Body of pancreas (tissue), 4 donors: ENCODE results near the gene LFNG. TPM values are rescaled to one million over a fixed set of nuclear protein-coding genes. Genes with fewer than 3 reads are reported as not detected.

ENCODE experiments used
- ATAC-seq: fragments of 150-250 bp; one replicate; pipeline ENCODE4 v1.9.1; 2016
- DNase-seq, 4 donors: peaks; one replicate each; pipeline ENCODE4 v3.0.0-alpha.2; 2019
- H3K27ac ChIP-seq, 4 donors: fragments of 200-600 bp; sonication (generic); 1 replicate in 3 of 4; 2 replicates in 1 of 4; pipeline versions ENCODE4 v1.5.1 to v1.6.1; 2016 to 2019; ENCODE audit warnings: mild to moderate bottlenecking in 1 of 4, mixed read lengths in 1 of 4, moderate library complexity in 1 of 4
- H3K27me3 ChIP-seq, 2 donors: fragments of 200-600 bp; sonication (generic); one replicate each; pipeline ENCODE4 v1.6.0; 2016; ENCODE audit warnings: mild to moderate bottlenecking in 1 of 2
- H3K36me3 ChIP-seq, 2 donors: fragments of 200-600 bp; sonication (generic); replicated peaks in 1 of 2; 2 replicates each; pipeline ENCODE4 v1.5.1; 2016; ENCODE audit warnings: low read depth in 2 of 2; ENCODE audit not compliant: insufficient read depth in 1 of 2
- H3K4me1 ChIP-seq: fragments of 200-600 bp; sonication (generic); one replicate; pipeline ENCODE4 v1.6.0; 2016
- H3K4me3 ChIP-seq, 2 donors: fragments of 200-600 bp; sonication (generic); 1 replicate in 1 of 2; 2 replicates in 1 of 2; pipeline ENCODE4 v1.5.1; 2016 to 2019
- H3K9me3 ChIP-seq, 3 donors: fragments of 200-600 bp; sonication (generic); 1 replicate in 2 of 3; 2 replicates in 1 of 3; pipeline ENCODE4 v1.5.1; 2016
- CTCF ChIP-seq, 7 experiments: fragments of 450-650 bp in 4 of 7; fragments of 200-600 bp in 3 of 7; sonication (generic) in 3 of 7; IDR thresholded peaks; one replicate each; pipeline ENCODE4 v1.5.1; 2016 to 2019; ENCODE audit warnings: antibody characterized with exemption in 7 of 7
- POLR2A ChIP-seq, 3 donors: fragments of 450-650 bp; IDR thresholded peaks; one replicate each; pipeline ENCODE4 v1.6.1; 2016; ENCODE audit warnings: antibody characterized with exemption in 3 of 3, mild to moderate bottlenecking in 2 of 3
- WGBS, 2 donors: methylation state at CpG; one replicate each; pipeline ENCODE4 v1.1.5; 2017; 5-methylcytosine and 5-hydroxymethylcytosine counted together
- intact Hi-C: fragments of 100-400 bp; cut with DNase I; formaldehyde crosslinking; loops from one replicate; pipeline ENCODE4 v1.15.1; 2023
- total RNA-seq, 2 donors: library from RNA; depleted of rRNA; stranded (reverse); fragments of >200 nt; gene quantifications; one replicate each; pipeline ENCODE4 v1.1.0, GENCODE V29; 2016

LFNG gene
- total RNA-seq, 2 donors from 2014 or later: 47.8 to 142 TPM

GRCh38 chr7:2510909-2511768 is 8.4 kb upstream of the LFNG start:
- ATAC-seq (peak; percentile 33), DNase-seq (peak in 2 of 4 donors; percentile 53 to 88)
- H3K36me3 ChIP-seq: no peaks in the 10 kb centered on the region
- H3K27me3 ChIP-seq: no peaks in the 10 kb centered on the region
- whole genome bisulfite sequencing, 2 donors: 0 to 21% methylated on average over 1 to 27 of the region's 27 CpGs
- H3K9me3 ChIP-seq: no peaks in the 10 kb centered on the region
- TF ChIP-seq POLR2A (IDR thresholded peaks at IDR 0.05) (peak in 1 of 3 donors; percentile 6), CTCF (IDR thresholded peaks at IDR 0.05) (no peak)
- intact Hi-C loops: no loop called here
- H3K27ac ChIP-seq: peak overlapping the region in 2 of 4 donors; percentile 39 to 80
- H3K4me3 ChIP-seq: no peak overlapping the region
- peaks cover 27% of the 10 kb centered on the region for H3K4me1 ChIP-seq

DNA sequence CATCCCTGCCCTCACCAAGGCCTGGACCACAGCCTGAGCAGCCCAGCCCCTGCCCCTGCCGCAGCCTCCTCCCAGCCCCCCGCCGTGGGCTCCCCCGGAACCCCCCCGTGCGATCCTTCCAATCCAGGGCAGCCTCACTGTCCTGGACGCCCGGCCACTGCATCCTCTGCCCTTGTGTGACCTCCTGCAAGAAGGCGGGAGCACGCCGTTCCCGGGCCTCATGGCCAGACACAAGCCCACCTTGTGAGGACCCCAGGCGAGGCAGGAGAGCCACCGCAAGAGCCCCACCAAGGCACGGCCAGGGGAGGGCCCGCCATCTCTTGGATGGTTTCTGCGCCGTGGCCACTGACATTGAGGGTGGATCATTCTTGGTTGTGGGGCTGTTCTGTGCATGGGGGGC is 7.8 kb upstream of the LFNG start:
- 31 to 49% methylated on average over 5 to 18 of the region's 18 CpGs for WGBS, 2 donors
- intact Hi-C loops: no loop called here
- no peak overlapping the region for H3K4me3 ChIP-seq
- H3K4me1 ChIP-seq: peaks cover 27% of the 10 kb centered on the region
- ATAC-seq: peak; percentile 8
- H3K27ac ChIP-seq: peak overlapping the region in 2 of 4 donors; percentile 39 to 80
- no peaks in the 10 kb centered on the region for H3K9me3 ChIP-seq
- H3K27me3 ChIP-seq: no peaks in the 10 kb centered on the region
- no peak for DNase-seq
- H3K36me3 ChIP-seq: no peaks in the 10 kb centered on the region
- TF ChIP-seq CTCF (IDR thresholded peaks at IDR 0.05) (no peak), POLR2A (IDR thresholded peaks at IDR 0.05) (no peak)

GRCh38 chr7:2512179-2512661 is 7.4 kb upstream of the LFNG start:
- peaks cover 27% of the 10 kb centered on the region for H3K4me1 ChIP-seq
- WGBS, 2 donors: 44 to 57% methylated on average over 9 to 11 of the region's 12 CpGs
- peak overlapping the region in 1 of 4 donors; percentile 80 for H3K27ac ChIP-seq
- H3K27me3 ChIP-seq: no peaks in the 10 kb centered on the region
- peak in 1 of 4 donors; percentile 81 for DNase-seq
- H3K36me3 ChIP-seq: no peaks in the 10 kb centered on the region
- TF ChIP-seq CTCF (IDR thresholded peaks at IDR 0.05) (no peak), POLR2A (IDR thresholded peaks at IDR 0.05) (peak in 1 of 3 donors; percentile 27)
- intact Hi-C loops: no loop called here
- H3K4me3 ChIP-seq: no peak overlapping the region
- no peak for ATAC-seq
- no peaks in the 10 kb centered on the region for H3K9me3 ChIP-seq

DNA sequence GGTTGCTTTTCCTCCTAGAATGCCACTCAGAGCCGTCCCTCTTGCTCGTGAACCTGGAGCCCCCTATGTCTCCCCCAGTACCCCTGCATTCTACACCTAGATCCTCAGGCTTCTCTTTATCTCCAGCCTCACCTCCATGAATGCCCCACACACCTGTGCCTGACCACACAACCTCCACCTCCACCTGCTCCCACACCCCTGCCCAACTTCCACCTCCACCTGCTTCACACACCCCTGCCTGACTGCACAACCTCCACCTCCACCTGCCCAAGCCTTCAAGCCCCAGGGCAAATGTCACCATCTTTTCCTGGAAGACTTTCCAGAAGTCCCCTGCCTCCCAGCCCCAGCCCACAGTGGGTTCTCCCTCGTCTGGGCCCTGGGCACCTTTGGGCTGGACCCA is 6.9 kb upstream of the LFNG start:
- intact Hi-C loops: no loop called here

More for the DNA sequence above, 6.9 kb upstream of the LFNG start:
- Histone ChIP-seq H3K4me1 (peaks cover 27% of the 10 kb centered on the region), H3K36me3 (no peaks in the 10 kb centered on the region), H3K27me3 (no peaks in the 10 kb centered on the region), H3K27ac (no peak overlapping the region), H3K9me3 (no peaks in the 10 kb centered on the region), H3K4me3 (no peak overlapping the region)
- DNase-seq (no peak), ATAC-seq (no peak)
- WGBS, 2 donors: 87 to 93% methylated on average over 3 of the region's 3 CpGs
- TF ChIP-seq CTCF (IDR thresholded peaks at IDR 0.05) (no peak), POLR2A (IDR thresholded peaks at IDR 0.05) (no peak)
